Kidney epithelial cell (primary cell): Measurements from ENCODE around the gene PIK3CB. TPM values are rescaled to one million over a fixed set of nuclear protein-coding genes. Genes with fewer than 3 reads are reported as not detected.
"Not testable (repeated sequence)": the region's sequence is repeated elsewhere in the genome, so short reads cannot be mapped to it uniquely, and the experiment has no call there.

Experiments
- DNase-seq: peaks from one replicate; pipeline ENCODE4 v3.0.0-alpha.2; 2010; ENCODE audit warnings: low read depth
- H3K27me3 ChIP-seq: 2 replicates; pipeline ENCODE4 v1.6.0; 2011; ENCODE audit warnings: low read length; ENCODE audit not compliant: control insufficient read depth, insufficient read depth
- H3K36me3 ChIP-seq: 2 replicates; pipeline ENCODE4 v1.5.1; 2011; ENCODE audit warnings: low read length; ENCODE audit not compliant: control insufficient read depth, insufficient read depth
- H3K4me3 ChIP-seq: 2 replicates; pipeline ENCODE4 v1.5.1; 2011; ENCODE audit warnings: low read depth, mild to moderate bottlenecking, control low read depth, low read length
- total RNA-seq: library from RNA; depleted of rRNA; stranded (reverse); fragments of >200 nt; gene quantifications from 2 replicates; pipeline ENCODE4 v1.2.3, GENCODE V29; 2015
- TF ChIP-seq, protein P1 (sequence below): IDR thresholded peaks from 2 replicates; pipeline ENCODE4 v1.5.1; 2011; ENCODE audit warnings: mild to moderate bottlenecking, moderate library complexity, low read length, control low read depth, inconsistent platforms; ENCODE audit not compliant: insufficient read depth, poor library complexity, severe bottlenecking

Gene PIK3CB
- total RNA-seq, 1 donor from 2014 or later: 14.5 TPM

- Histone ChIP-seq H3K4me3 (no peak overlapping the region), H3K27me3 (no peaks in the 10 kb centered on the region), H3K36me3 (no peaks in the 10 kb centered on the region)
- DNase-seq: no peak
- TF ChIP-seq, protein P1, sequence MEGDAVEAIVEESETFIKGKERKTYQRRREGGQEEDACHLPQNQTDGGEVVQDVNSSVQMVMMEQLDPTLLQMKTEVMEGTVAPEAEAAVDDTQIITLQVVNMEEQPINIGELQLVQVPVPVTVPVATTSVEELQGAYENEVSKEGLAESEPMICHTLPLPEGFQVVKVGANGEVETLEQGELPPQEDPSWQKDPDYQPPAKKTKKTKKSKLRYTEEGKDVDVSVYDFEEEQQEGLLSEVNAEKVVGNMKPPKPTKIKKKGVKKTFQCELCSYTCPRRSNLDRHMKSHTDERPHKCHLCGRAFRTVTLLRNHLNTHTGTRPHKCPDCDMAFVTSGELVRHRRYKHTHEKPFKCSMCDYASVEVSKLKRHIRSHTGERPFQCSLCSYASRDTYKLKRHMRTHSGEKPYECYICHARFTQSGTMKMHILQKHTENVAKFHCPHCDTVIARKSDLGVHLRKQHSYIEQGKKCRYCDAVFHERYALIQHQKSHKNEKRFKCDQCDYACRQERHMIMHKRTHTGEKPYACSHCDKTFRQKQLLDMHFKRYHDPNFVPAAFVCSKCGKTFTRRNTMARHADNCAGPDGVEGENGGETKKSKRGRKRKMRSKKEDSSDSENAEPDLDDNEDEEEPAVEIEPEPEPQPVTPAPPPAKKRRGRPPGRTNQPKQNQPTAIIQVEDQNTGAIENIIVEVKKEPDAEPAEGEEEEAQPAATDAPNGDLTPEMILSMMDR: no peak
Measured at GRCh38 chr3:138845181-138845601, 10.5 kb upstream of the PIK3CB start.

GRCh38 chr3:138842483-138843188 is 7.9 kb upstream of the PIK3CB start:
- TF ChIP-seq, protein P1: no peak
- DNase-seq: no peak
- Histone ChIP-seq H3K4me3 (no peak overlapping the region), H3K36me3 (no peaks in the 10 kb centered on the region), H3K27me3 (no peaks in the 10 kb centered on the region)

DNA sequence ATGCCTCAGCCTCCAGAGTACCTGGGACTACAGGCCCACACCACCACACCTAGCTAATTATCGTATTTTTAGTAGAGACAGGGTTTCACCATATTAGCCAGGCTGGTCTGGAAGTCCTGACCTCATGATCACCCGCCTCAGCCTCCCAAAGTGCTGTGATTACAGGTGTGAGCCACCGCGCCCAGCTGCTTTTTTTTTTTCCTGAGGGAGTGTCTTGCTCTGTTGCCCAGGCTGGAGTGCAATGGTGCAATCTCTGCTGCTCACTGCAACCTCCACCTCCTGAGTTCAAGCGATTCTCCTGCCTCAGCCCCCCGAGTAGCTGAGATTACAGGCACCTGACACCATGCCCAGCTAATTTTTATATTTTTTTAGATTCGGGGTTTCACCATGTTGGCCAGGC is 3.7 kb upstream of the PIK3CB start:
- DNase-seq, H3K4me3 ChIP-seq, H3K36me3 ChIP-seq, H3K27me3 ChIP-seq: not testable (repeated sequence)

DNA sequence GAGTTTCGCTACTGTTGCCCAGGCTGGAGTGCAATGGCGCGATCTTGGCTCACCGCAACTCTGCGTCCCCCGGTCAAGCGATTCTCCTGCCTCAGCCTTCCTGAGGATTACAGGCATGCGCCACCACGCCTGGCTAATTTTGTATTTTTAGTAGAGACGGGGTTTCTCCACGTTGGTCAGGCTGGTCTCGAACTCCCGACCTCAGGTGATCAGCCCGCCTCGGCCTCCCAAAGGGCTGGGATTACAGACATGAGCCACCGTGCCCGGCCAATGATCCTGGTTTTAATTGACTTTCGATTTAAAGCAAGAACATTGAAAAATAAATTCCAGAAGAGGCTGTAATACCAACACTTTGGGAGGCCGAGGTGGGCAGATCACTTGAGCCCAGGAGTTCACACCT is 1.1 kb upstream of the PIK3CB start:
- H3K27me3 ChIP-seq, DNase-seq, H3K4me3 ChIP-seq, H3K36me3 ChIP-seq: not testable (repeated sequence)

DNA sequence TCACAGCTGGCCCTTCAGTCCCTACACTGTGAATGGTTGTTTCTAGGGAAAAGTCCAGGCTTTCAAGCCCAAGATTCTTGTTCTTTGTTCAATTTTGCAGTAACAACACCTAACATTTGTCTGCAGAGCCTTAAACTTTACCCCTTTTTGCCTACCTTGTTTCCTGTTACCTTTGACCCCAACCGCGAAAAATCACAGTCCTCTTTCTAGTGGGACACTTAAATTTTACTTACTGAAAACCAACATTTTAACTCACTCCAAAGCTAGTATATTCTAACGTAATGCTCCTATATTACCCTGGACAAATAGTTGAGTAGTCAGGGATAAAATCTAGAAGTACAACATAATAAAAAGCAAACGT is 649 bp upstream of the PIK3CB start:
- DNase-seq: no peak
- peak overlapping the region; percentile 53 for H3K4me3 ChIP-seq
- no peaks in the 10 kb centered on the region for H3K36me3 ChIP-seq
- no peaks in the 10 kb centered on the region for H3K27me3 ChIP-seq
- TF ChIP-seq, protein P1: no peak

GRCh38 chr3:138833899-138834595 is 681 bp downstream of the PIK3CB start:
- TF ChIP-seq, protein P1: peak; percentile 9
- Histone ChIP-seq H3K27me3 (no peaks in the 10 kb centered on the region), H3K4me3 (peak overlapping the region; percentile 85), H3K36me3 (no peaks in the 10 kb centered on the region)
- no peak for DNase-seq

- not testable (repeated sequence) for H3K36me3 ChIP-seq, DNase-seq, H3K4me3 ChIP-seq, H3K27me3 ChIP-seq
Measured at GRCh38 chr3:138832473-138833057, 2.2 kb downstream of the PIK3CB start.
